Measurements from ENCODE around the gene ELAVL1.

DNA sequence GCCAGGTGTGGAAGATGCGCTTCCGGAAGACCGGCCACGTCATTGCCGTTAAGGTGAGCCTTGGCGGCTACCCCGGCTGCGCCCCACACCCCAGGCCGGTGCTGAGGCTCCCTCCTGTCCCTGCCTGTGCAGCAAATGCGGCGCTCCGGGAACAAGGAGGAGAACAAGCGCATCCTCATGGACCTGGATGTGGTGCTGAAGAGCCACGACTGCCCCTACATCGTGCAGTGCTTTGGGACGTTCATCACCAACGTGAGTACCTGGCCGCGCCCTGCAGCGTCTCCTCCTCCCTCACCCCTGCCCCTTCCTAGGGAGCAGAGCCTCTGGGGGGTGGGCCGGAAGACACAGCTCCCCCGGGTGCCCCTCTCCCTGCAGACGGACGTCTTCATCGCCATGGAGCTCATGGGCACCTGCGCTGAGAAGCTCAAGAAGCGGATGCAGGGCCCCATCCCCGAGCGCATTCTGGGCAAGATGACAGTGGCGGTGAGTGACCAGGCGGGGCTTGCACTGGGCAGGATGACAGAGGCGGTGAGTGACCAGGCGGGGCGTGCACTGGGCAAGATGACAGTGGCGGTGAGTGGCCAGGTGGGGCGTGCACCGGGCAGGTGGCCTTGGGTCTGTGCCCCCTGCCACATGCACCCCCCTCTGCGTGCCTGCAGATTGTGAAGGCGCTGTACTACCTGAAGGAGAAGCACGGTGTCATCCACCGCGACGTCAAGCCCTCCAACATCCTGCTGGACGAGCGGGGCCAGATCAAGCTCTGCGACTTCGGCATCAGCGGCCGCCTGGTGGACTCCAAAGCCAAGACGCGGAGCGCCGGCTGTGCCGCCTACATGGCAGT, 94.9 kb downstream of the ELAVL1 start:
- TF ChIP-seq YY1 (IDR thresholded peaks at IDR 0.05; ENCODE audit: insufficient read depth, insufficient read length), result no peak
- no peak for TF ChIP-seq ZNF274 (IDR thresholded peaks at IDR 0.05; ENCODE audit: low read depth, low read length)

Measured in NT2/D1 (cell line).